Medulla oblongata (tissue), 1 donor: ENCODE data around the gene C10orf143.

Experiments used
- DNase-seq: peaks from one replicate; pipeline ENCODE4 v3.0.0-alpha.2; 2015; ENCODE audit errors: extremely low spot score

The C10orf143 gene

DNA sequence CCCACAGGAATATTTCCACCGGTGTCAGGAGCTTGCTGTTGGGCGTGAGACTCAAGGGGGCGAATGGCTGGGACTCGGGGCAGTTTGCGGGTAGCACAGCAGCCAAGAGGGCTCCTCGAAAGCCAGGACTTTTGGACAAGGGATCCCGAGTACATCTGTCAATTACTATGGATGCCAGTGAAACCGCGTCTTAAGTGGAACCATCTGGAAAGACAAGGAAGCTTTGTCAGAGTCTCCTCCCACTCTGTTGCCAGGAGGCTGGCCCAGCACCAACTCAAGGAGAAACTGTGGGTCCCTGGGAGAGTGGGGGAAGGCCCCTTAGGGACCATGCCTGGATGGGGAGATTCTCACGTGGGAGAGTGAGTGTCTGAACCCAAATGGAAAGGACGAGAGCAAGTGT, 57.1 kb downstream of the C10orf143 start:
- DNase-seq: no peak

DNA sequence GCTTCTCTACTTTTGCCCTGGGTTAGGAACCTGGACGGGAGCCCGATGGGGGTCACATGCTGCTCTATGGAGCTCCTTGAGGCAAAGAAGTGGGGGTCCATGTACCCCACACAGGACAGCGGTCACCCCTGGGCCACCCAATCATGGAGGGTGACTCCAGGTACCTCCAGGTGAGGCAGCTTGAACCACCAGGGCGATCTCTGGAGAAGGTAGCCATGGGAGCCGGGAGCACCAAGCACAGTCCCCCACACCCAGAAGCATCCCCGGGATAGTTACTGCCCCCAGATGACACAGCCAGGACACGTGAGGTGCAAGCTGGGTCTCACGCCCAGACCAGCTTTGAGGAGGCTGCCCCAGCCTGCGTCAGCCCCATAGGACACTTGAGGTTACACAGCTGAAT, 58.4 kb downstream of the C10orf143 start:
- no peak for DNase-seq

DNA sequence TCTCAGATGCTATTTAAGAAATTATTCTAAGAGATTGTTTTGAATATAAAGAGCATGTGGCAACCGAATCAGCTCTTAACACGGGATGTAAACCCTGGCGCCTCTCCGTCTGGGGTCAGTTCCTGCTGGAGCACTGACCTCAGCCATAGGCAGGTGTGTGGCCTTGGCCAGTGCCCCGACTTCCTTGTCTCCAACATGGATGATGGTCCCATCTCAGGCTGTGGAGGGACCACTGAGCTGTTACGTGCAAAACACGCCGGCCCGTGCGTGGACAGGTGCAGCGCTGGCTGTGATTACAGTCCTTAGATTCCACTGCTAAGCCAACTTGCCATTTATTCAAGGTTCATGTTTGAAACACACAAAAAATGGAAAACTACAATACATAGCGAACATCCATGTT, 59.9 kb downstream of the C10orf143 start:
- DNase-seq: no peak

DNA sequence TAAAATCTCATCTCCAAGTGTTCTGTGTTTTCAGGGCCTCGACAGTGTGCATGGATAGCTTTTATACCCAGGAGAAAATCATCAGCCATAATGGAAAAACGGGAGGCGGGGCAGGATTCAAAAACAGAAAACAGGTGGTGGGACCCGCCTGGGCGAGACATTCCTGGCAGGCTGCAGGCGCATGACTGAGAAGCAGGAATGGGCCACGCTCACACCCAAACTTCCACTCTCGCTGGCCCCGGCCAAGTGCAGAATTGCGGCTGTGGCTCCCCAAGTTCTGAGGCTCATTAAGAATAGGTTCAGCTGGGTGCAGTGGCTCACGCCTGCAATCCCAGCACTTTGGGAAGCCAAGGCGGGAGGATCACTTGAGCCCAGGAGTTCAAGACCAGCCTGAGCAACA, 60.6 kb downstream of the C10orf143 start:
- no peak for DNase-seq

DNA sequence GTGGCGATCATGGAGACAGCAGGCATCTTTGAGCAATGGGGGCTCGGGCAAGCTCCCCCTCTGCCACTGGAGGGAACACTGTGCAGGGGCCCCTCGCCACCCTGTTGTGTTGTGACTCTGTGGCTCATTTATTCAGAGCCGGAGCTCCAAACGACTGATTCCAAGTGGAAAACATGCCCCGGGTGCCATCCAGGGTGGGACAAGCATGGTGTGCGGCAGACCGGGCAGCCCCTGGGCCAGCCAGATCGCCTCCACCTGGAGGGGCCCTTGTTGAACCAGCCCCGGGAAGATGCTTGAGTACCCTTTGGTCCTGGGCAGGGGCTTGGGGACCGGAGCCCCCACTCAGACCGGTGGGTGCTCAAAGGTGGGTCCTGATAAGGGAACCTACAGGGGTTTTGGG, 61.4 kb downstream of the C10orf143 start:
- DNase-seq: no peak

DNA sequence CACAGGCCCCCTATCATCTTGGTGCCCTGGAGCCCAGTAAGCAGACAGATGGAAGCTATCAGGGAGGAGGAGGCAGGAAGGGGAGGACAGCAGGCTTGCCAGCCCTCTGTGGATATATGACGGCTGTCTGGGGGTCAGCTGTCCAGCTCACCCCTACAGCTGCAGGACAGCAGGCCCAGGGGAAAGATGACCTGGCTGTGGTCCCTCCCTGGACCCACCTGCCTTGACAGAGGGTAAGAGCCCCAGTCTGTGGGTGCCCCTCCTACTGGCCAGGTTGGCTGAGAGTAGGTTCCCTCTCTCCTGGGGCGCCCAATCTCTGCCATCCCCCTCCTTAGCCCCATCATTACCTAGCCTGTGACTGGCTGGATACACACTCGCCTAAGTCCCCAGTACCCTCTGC, 62.5 kb downstream of the C10orf143 start:
- no peak for DNase-seq

DNA sequence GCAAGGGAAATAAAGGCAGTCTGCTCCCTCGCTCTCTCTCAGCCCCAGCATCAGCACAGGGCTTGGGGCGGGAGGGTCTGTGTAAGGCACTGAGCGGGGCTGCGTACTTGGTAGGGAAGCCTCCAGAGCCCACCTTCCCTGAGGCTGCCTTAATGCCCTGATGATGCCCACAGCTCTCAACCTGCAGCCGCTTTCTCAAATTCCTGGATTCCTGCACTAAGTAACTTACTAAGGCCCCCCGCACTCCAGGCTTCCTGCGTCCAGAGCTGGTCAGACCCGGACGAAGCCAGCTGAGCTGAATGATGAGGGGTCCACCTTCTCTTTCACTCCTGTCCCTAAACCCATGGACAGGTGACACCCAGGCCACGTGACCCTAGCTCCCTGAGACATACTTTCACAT, 63.3 kb downstream of the C10orf143 start:
- DNase-seq: no peak

DNA sequence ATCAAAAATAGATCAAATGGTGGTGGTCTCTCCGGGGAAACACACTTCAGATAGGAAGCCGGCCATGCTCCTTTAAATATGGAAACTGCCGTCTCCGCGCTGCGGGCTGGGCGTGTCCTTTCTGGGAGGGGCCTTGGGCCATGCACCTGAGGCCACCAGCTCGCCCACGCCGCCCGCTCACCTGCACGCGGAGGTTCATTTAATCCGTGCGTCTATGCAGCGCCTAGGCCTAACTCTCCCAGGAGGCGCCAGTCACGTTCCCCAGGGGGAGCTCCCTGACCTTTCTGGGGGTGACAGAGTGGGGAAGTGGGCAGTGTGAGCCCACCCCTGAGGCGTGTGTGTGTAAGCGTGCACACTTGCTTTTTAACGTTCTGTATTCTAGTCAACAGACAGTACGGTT, 64.0 kb downstream of the C10orf143 start:
- no peak for DNase-seq

DNA sequence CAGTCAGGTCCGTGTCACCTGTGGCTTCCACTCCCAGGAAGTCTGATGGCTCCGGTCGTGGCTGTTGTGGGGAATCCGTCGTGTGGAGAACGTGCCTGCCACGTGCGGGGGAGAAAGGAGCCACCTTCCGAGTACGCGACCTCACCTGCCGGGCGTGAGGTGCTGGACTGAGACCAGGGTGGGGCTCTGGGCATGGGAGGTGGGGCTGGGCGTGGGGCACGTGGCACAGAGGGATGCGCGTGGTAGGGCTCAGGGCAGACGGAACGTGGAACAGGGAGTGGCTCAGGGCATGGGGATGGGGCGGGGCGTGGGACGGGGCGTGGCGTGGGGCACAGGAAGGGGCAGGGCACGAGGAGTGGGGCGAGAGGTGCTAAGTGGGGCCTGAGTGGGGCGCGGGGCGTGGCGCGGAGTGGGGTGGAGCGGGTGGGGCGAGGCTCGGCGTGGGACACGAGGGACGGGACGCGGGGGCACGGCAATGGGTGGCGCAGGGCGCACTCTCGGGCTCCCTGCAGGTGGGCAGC, 64.8 kb downstream of the C10orf143 start:
- DNase-seq: no peak

DNA sequence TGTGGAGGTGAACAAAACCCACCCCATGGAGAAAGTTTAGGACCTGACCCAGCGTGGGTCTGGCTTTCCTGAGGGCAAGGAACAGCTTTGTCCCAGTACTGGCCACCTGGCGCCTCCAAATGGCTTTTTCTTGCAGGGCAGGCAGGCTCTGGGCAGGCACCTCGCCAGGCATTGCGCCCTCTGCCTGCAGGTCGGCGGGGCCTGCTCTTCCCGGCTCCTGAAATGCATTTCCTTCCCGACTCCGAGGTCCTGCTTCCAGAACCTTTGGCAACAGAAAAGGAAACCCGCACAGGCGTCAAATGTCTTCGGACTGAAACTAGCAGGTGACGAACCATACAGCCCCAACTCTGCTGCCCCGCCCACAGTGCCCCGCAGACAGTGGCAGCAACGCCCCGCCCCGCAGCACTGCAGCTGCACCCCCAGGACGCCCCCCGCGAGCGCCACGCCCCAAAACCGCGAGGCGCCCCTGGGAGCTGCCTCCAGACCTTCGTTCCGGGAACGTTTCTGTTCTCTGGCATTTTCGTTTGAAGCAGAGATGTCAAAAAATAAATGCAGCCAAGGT, 65.5 kb downstream of the C10orf143 start:
- DNase-seq: no peak

DNA sequence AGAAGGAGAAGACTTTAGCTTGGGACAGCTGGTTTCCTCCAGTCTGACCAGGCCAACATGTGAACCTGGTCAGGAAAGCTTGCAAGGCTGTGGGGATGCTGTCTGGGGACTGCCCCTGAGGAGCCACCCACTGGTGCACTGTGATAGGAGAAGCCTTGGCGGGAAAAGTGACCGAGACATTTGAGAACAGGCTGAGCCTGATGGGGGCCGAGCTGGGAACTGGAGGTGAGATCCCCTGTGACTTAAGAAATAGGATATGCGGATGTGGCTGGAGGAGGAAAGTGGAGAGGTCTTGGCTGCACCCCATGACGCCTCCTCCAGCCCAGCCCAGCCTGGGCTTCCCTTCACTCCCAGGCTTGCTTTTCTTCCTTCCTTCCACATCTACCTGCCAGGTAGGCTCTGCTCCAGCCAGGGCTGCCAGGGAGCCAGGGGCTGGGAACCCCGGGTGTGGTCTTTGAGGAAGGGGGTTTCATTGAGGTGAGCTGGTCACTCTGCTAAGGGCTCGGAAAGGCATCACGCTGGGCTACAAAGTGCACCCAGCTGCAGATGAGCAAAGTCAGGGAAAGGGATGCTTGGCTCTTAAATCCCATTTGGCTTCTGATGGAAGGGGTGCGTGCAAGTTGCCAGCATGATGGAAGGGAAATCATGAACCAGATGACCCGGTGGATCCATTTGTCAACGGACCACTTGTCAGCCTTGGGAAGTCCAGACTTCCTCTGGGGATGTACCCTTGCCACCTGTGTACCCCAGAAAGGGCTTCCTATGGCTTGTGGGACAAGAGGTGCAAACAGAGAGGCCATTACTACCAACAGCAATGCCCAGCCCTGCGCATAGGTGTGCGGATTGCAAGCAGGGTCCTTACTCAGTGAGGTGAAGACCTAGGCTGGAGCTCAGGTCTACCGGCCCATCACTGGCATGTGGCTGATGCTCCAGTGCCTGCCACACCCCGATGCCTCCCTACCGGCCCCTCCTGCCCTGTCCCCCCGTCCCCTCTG, 66.3 kb downstream of the C10orf143 start:
- no peak for DNase-seq

DNA sequence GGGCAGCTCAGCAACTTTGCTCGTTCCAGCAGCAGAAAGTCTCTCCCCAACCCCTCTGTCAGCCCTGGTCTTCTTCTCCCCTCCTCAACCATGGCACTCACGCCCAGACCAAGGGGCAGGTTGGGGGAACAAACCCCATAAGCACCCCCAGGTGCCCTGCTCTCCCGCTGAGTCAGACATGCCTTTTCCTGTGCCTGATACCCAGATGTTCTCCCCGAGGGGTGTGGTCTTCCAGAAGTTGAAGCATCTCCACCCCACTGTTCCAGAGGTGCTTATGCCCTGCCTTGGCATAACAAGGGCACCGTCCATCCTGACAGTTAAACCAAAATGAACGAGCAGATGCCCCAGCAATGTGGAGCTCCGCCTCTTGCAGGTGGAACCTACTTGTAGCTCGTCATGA, 67.1 kb downstream of the C10orf143 start:
- DNase-seq: no peak

DNA sequence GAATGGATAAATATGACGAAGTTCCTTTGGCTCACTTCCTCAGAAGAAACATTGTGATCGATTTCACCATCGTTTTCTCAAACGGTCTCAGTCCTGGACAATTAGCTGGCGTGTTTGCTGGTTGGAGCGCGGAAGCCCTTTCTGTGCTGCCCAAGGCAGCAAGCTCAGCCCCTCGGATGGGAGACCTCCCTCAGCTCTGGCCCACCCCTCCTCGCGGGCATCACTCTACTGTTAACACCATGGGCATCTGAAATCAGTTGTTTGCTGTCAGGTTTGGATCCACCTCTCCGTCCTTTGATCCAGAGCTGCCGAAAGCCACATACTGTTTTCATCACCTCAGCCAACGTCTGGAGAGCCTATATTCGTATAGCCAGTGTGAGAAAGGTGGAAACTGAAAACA, 68.2 kb downstream of the C10orf143 start:
- DNase-seq: no peak

DNA sequence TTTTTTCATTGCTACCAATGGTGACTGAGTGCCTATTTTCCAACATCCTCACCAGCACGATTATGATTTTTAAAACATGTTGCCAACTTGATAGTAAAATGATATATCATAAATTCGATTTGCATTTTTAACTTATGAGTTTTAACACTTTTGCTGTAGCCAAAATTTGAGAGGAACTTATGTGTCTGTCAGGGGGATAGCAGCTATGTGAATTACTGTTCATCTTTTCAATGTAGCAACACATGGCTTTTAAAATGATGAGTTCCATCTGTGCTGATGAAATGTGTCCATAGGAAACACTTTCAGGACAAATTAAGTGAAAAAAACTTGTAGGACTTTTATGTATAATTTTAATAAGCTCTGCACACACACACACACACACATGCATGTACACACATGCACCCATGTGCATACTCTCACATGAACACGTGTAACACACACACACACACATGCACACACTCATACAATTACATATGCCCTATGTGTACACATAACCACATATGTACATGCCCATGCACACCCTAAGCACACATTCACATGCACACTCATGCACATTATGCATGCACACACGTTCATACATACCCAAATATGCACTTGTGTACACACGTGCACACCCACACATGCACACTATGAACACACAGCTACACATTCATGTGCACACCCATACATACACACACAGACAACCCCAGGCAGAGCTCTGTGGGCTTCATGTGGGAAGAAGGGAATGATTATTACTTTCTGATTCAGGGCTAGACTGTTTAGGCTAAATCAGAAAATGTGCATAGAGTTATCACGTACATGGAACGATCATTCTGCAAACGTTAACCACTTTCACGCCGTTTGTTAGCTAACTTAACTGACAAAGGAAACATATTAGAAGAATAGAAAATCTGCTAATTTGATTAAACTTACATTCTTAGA, 68.9 kb downstream of the C10orf143 start:
- DNase-seq: no peak

DNA sequence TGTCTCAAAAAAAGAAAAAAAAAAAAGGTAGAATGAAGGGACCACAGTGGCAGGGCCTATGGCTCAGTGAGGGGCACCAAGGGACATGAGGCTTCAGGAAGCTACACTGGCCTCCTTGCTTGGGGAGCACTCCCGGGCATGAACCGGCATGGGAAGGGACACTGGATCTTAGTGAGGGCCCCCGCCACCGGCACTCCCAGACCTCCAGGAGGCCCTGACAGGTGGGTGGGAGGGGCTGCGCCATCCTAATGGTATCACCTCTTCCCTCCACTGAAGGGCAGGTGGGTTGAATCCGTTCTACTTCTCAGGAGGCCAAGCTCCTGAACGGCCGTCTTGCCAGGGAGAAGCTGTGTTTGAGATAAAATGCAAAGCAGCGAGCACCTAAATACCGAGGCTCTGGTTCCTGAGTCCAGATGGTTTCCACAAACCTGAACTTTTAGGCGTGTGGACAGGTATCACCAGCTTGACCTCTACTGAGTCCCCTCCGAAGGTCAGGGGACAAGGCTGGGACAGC, 69.8 kb downstream of the C10orf143 start:
- DNase-seq: no peak

DNA sequence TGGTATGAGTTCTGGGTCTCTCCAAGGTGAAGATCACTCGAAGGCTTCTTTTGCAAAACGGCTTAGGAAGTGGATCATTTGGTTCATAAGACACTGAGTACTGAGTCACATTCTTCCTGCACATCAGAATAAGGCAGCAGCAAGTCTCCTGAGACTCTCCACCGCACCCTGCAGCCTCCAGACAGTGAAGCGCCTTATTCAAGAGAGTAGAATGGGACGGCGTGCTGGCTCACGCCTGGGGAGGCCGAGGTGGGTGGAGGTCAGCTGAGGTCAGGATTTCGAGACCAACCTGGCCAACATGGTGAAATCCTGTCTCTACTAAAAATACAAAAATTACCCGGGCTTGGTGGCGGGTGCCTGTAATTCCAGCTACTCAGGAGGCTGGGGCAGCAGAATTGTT, 70.3 kb downstream of the C10orf143 start:
- DNase-seq: no peak

DNA sequence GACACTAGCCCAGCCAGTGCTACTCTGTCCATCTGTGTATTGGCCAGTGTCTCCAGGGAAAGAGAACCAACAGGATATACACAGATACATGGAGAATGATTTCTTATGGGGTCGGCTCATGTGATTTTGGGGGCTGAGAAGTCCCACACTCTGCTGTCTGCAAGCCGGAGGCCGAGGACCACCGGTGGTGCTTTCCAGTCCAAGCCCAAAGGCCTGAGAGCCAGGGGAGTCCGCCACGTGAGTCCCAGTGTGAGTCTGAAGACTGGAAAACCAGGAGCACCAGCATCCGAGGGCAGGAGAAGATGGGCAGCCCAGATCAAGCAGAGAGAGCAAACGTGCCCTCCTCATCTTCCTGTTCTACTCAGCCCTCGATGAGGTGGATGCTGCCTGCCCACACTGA, 71.5 kb downstream of the C10orf143 start:
- DNase-seq: no peak

DNA sequence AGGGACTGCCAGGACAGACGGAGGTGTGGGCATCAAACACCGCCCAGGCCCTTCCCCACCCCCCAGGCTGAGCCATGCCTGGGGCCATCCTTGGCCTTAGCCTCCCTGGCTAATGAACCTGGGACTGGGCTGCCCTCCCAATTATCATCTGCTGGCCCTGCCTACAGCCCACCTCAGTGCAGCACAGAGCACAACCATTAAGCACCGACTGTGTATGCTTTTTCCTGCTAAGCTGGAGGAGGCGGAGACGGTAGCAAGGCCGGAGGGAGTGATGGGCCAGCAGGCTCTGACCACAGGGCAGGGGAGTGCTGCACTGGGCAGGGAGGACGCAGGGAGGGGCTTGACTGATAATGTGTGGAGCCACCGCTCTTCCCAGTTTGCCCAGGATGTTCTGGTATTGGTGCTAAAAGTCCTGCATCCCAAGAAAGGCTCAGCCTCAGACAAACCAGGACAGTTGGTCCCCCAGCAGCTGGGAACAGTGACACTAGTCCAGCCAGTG, 72.0 kb downstream of the C10orf143 start:
- no peak for DNase-seq

DNA sequence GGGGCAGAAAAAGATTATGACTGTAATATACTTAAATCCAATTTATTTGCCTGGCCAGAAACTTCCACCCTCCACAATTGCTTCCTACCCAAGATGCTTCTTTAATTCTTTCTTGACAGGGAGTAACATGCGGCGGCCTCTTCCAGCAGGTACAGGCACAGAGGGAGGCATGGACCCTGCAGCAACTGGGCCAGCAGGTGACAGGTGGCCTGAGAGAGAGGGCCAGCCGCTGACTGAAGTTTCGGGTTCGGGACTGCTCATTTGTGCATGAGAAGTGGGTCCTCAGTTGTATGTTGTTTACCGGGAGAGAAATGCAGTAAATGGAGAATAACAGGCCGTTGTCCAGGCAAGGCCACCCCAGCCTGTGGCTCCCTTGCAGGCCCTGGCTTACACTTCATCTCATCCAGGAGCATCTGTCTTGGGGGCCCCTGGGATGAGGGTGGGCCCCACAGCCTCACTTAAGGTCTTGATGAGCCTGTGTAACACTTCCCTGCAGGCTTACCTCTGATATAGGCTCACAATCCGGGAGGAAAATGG, 72.5 kb downstream of the C10orf143 start:
- DNase-seq: no peak

DNA sequence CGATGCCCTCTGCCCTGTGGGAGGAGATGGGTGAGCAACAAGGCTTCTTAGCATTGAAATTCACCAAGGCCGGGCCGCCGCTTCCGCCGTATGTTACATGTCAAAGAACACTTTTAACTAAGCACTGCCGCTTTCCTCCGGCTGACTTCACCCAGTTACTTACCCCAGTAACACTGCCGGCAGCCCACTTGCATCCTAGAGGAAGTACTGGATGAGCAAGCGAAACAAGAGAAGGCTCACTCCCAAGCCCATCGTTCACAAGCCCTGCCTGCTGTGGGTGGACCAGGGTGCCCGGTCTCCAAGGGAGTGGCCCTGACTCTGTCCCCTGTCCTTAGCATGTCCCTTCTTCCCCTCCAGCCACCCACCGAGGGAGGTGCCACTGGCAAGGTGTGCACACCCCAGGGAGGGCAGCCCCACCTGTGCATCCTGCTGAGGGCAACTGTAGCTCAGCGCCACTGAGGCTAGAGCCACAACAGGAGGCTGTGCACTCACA, 73.4 kb downstream of the C10orf143 start:
- no peak for DNase-seq
